Measurements from ENCODE around the gene TOX3.

The TOX3 gene

GRCh38 chr16:52456368-52456767 lies 90.6 kb downstream of the TOX3 start:
- TF ChIP-seq EZH2 (IDR thresholded peaks at IDR 0.05; ENCODE audit: borderline replicate concordance, low read length): no peak
- TF ChIP-seq, protein P1, sequence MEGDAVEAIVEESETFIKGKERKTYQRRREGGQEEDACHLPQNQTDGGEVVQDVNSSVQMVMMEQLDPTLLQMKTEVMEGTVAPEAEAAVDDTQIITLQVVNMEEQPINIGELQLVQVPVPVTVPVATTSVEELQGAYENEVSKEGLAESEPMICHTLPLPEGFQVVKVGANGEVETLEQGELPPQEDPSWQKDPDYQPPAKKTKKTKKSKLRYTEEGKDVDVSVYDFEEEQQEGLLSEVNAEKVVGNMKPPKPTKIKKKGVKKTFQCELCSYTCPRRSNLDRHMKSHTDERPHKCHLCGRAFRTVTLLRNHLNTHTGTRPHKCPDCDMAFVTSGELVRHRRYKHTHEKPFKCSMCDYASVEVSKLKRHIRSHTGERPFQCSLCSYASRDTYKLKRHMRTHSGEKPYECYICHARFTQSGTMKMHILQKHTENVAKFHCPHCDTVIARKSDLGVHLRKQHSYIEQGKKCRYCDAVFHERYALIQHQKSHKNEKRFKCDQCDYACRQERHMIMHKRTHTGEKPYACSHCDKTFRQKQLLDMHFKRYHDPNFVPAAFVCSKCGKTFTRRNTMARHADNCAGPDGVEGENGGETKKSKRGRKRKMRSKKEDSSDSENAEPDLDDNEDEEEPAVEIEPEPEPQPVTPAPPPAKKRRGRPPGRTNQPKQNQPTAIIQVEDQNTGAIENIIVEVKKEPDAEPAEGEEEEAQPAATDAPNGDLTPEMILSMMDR (IDR thresholded peaks at IDR 0.05; ENCODE audit: low read length): no peak
- no peak overlapping the region for H3K4me2 ChIP-seq (ENCODE audit: low read length)
- no peaks in the 10 kb centered on the region for H3K79me2 ChIP-seq (ENCODE audit: insufficient read depth, low read length)
- H4K20me1 ChIP-seq (ENCODE audit: insufficient read depth, low read length): no peaks in the 10 kb centered on the region
- no peaks in the 10 kb centered on the region for H3K27me3 ChIP-seq (ENCODE audit: insufficient read depth, low read length)
- H3K27ac ChIP-seq (ENCODE audit: low read depth, low read length, poor library complexity, severe bottlenecking): no peak overlapping the region
- H3K4me3 ChIP-seq (ENCODE audit: low read depth, low read length, poor library complexity, severe bottlenecking): no peak overlapping the region
- H3K9me3 ChIP-seq (ENCODE audit: low read length): no peaks in the 10 kb centered on the region
- no peaks in the 10 kb centered on the region for H3F3A ChIP-seq (ENCODE audit: insufficient read depth, low read length)
- no peak overlapping the region for H3K9ac ChIP-seq (ENCODE audit: low read length)
- no peaks in the 10 kb centered on the region for H3K36me3 ChIP-seq (ENCODE audit: insufficient read depth, low read length)
- no peaks in the 10 kb centered on the region for H3K9me2 ChIP-seq (ENCODE audit: low read depth, low read length)
- H2AFZ ChIP-seq (ENCODE audit: low read length): no peak overlapping the region
- H3K4me1 ChIP-seq (ENCODE audit: insufficient read depth, low read length, severe bottlenecking): no peaks in the 10 kb centered on the region

GRCh38 chr16:52455549-52456277 lies 91.2 kb downstream of the TOX3 start:
- no peaks in the 10 kb centered on the region for H3K9me3 ChIP-seq (ENCODE audit: low read length)
- H3K27ac ChIP-seq (ENCODE audit: low read depth, low read length, poor library complexity, severe bottlenecking): no peak overlapping the region
- H3F3A ChIP-seq (ENCODE audit: insufficient read depth, low read length): no peaks in the 10 kb centered on the region
- H4K20me1 ChIP-seq (ENCODE audit: insufficient read depth, low read length): no peaks in the 10 kb centered on the region
- no peak overlapping the region for H3K4me2 ChIP-seq (ENCODE audit: low read length)
- H3K79me2 ChIP-seq (ENCODE audit: insufficient read depth, low read length): no peaks in the 10 kb centered on the region
- no peak overlapping the region for H2AFZ ChIP-seq (ENCODE audit: low read length)
- no peaks in the 10 kb centered on the region for H3K9me2 ChIP-seq (ENCODE audit: low read depth, low read length)
- H3K27me3 ChIP-seq (ENCODE audit: insufficient read depth, low read length): no peaks in the 10 kb centered on the region
- H3K9ac ChIP-seq (ENCODE audit: low read length): no peak overlapping the region
- no peak overlapping the region for H3K4me3 ChIP-seq (ENCODE audit: low read depth, low read length, poor library complexity, severe bottlenecking)
- TF ChIP-seq, protein P1 (IDR thresholded peaks at IDR 0.05; ENCODE audit: low read length): no peak
- TF ChIP-seq EZH2 (IDR thresholded peaks at IDR 0.05; ENCODE audit: borderline replicate concordance, low read length): no peak
- H3K36me3 ChIP-seq (ENCODE audit: insufficient read depth, low read length): no peaks in the 10 kb centered on the region
- H3K4me1 ChIP-seq (ENCODE audit: insufficient read depth, low read length, severe bottlenecking): no peaks in the 10 kb centered on the region

DNA sequence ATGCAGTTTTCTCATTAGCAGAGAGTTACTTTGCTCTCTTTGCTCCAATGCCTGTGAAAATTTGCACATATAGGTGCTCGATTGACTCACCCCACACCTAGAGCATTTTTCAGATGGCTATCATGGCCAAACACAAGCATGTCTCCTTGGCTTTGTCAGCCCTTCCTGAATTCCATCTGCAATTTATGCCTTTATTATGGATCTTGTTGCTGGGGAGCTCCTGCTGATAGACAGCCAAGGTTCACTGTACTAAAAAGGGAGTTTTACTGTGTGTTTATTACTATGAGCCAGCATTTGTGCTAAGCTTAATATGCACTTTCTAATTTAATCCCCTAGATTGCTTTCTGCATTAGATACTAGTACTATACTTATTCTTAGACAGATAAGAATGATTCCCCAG lies 93.3 kb downstream of the TOX3 start:
- no peak for TF ChIP-seq EZH2 (IDR thresholded peaks at IDR 0.05; ENCODE audit: borderline replicate concordance, low read length)
- TF ChIP-seq, protein P1 (IDR thresholded peaks at IDR 0.05; ENCODE audit: low read length): no peak
- no peak overlapping the region for H3K4me2 ChIP-seq (ENCODE audit: low read length)
- no peak overlapping the region for H3K9ac ChIP-seq (ENCODE audit: low read length)

More for the DNA sequence above, 93.3 kb downstream of the TOX3 start:
- Histone ChIP-seq H3K4me3 (ENCODE audit: low read depth, low read length, poor library complexity, severe bottlenecking) (no peak overlapping the region), H4K20me1 (ENCODE audit: insufficient read depth, low read length) (no peaks in the 10 kb centered on the region), H3K27me3 (ENCODE audit: insufficient read depth, low read length) (no peaks in the 10 kb centered on the region), H2AFZ (ENCODE audit: low read length) (no peak overlapping the region), H3F3A (ENCODE audit: insufficient read depth, low read length) (no peaks in the 10 kb centered on the region), H3K79me2 (ENCODE audit: insufficient read depth, low read length) (no peaks in the 10 kb centered on the region), H3K4me1 (ENCODE audit: insufficient read depth, low read length, severe bottlenecking) (no peaks in the 10 kb centered on the region), H3K9me3 (ENCODE audit: low read length) (no peaks in the 10 kb centered on the region), H3K36me3 (ENCODE audit: insufficient read depth, low read length) (no peaks in the 10 kb centered on the region), H3K27ac (ENCODE audit: low read depth, low read length, poor library complexity, severe bottlenecking) (no peak overlapping the region), H3K9me2 (ENCODE audit: low read depth, low read length) (no peaks in the 10 kb centered on the region)

Measured in OCI-LY1 (cell line).